ENCODE measurements around the gene MX2. TPM values are rescaled to one million over a fixed set of nuclear protein-coding genes. Genes with fewer than 3 reads are reported as not detected.

Gene MX2
- total and polyA plus RNA-seq, 9 of the 15 experiments (the other 6 are each of a cell fraction or from before 2014, with no cell fraction given), result 0.10 to 0.95 (median 0.47) TPM; not detected in 1

- TF ChIP-seq, protein P1, sequence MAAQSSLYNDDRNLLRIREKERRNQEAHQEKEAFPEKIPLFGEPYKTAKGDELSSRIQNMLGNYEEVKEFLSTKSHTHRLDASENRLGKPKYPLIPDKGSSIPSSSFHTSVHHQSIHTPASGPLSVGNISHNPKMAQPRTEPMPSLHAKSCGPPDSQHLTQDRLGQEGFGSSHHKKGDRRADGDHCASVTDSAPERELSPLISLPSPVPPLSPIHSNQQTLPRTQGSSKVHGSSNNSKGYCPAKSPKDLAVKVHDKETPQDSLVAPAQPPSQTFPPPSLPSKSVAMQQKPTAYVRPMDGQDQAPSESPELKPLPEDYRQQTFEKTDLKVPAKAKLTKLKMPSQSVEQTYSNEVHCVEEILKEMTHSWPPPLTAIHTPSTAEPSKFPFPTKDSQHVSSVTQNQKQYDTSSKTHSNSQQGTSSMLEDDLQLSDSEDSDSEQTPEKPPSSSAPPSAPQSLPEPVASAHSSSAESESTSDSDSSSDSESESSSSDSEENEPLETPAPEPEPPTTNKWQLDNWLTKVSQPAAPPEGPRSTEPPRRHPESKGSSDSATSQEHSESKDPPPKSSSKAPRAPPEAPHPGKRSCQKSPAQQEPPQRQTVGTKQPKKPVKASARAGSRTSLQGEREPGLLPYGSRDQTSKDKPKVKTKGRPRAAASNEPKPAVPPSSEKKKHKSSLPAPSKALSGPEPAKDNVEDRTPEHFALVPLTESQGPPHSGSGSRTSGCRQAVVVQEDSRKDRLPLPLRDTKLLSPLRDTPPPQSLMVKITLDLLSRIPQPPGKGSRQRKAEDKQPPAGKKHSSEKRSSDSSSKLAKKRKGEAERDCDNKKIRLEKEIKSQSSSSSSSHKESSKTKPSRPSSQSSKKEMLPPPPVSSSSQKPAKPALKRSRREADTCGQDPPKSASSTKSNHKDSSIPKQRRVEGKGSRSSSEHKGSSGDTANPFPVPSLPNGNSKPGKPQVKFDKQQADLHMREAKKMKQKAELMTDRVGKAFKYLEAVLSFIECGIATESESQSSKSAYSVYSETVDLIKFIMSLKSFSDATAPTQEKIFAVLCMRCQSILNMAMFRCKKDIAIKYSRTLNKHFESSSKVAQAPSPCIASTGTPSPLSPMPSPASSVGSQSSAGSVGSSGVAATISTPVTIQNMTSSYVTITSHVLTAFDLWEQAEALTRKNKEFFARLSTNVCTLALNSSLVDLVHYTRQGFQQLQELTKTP (IDR thresholded peaks at IDR 0.05; ENCODE audit: low read depth in 1 of 2, partially characterized antibody in 2 of 2), result no peak
- no peak for TF ChIP-seq PTRF (tag; IDR thresholded peaks at IDR 0.05)
- no peak for TF ChIP-seq NELFE (IDR thresholded peaks at IDR 0.05; ENCODE audit: insufficient read depth, insufficient read length)
- TF ChIP-seq TBL1XR1 (IDR thresholded peaks at IDR 0.05; ENCODE audit: low read length in 2 of 2), result no peak
- TF ChIP-seq ZBTB33 (CRISPR knock-in tag; IDR thresholded peaks at IDR 0.05), result no peak
These were observed 39.1 kb upstream of the MX2 start (continued) for GRCh38 chr21:41322496-41323382.

Measured in K562 (cell line).